22Rv1 (cell line): ENCODE data around the gene CYP2S1.

Experiments
- H3K27ac ChIP-seq: fragments of 450-650 bp; 2 replicates; pipeline ENCODE4 v1.5.1; 2017
- CTCF ChIP-seq: fragments of 450-650 bp; IDR thresholded peaks from 2 replicates; pipeline ENCODE4 v1.5.1; 2017; ENCODE audit warnings: mild to moderate bottlenecking
- ZFX ChIP-seq: fragments of 450-650 bp; IDR thresholded peaks from 2 replicates; pipeline ENCODE4 v1.6.1; 2017; ENCODE audit warnings: antibody characterized with exemption, borderline replicate concordance

Gene CYP2S1

GRCh38 chr19:41241859-41242258, 48.8 kb downstream of the CYP2S1 start:
- H3K27ac ChIP-seq = no peak overlapping the region
- TF ChIP-seq ZFX (no peak), CTCF (no peak)

GRCh38 chr19:41244117-41244516, 51.1 kb downstream of the CYP2S1 start:
- TF ChIP-seq ZFX (no peak), CTCF (no peak)
- no peak overlapping the region for H3K27ac ChIP-seq

- TF ChIP-seq ZFX (no peak), CTCF (no peak)
- no peak overlapping the region for H3K27ac ChIP-seq
Measured at GRCh38 chr19:41245843-41246242, 52.8 kb downstream of the CYP2S1 start.

GRCh38 chr19:41248895-41249294, 55.9 kb downstream of the CYP2S1 start:
- no peak overlapping the region for H3K27ac ChIP-seq
- no peak for TF ChIP-seq ZFX
- no peak for TF ChIP-seq CTCF

GRCh38 chr19:41249707-41250423, 56.8 kb downstream of the CYP2S1 start:
- TF ChIP-seq ZFX = no peak
- TF ChIP-seq CTCF = no peak
- no peak overlapping the region for H3K27ac ChIP-seq

- no peak overlapping the region for H3K27ac ChIP-seq
- TF ChIP-seq CTCF (no peak), ZFX (no peak)
Measured at GRCh38 chr19:41253660-41254059, 60.6 kb downstream of the CYP2S1 start.

GRCh38 chr19:41255171-41255570, 62.2 kb downstream of the CYP2S1 start:
- no peak overlapping the region for H3K27ac ChIP-seq
- TF ChIP-seq CTCF (no peak), ZFX (no peak)
